H1 (cell line): ENCODE results near the gene BOLA3. TPM values are rescaled to one million over a fixed set of nuclear protein-coding genes. Genes with fewer than 3 reads are reported as not detected.

Experiments
- ASH2L ChIP-seq: fragments of 200-600, 300-600 bp; sonication (generic); IDR thresholded peaks from one replicate; pipeline ENCODE4 v1.7.1; 2017; ENCODE audit warnings: low read length
- EZH2 ChIP-seq: fragments of 200-600 bp; sonication (generic); IDR thresholded peaks from 2 replicates; pipeline ENCODE4 v1.7.1; 2012; ENCODE audit warnings: low read depth, mild to moderate bottlenecking, moderate library complexity, low read length, inconsistent platforms; ENCODE audit not compliant: severe bottlenecking
- JUN ChIP-seq: IDR thresholded peaks from 2 replicates; pipeline ENCODE4 v1.6.1; 2011; ENCODE audit warnings: low read depth, mild to moderate bottlenecking, improper control_type of control experiment, low read length
- KDM5A ChIP-seq: fragments of 200-600 bp; IDR thresholded peaks from 2 replicates; pipeline ENCODE4 v1.7.1; 2012; ENCODE audit warnings: mild to moderate bottlenecking, low read length, inconsistent platforms, mixed read lengths
- MAX ChIP-seq: IDR thresholded peaks from 2 replicates; pipeline ENCODE4 v1.6.1; 2012; ENCODE audit warnings: inconsistent platforms
- POLR2AphosphoS5 ChIP-seq: IDR thresholded peaks from 2 replicates; pipeline ENCODE4 v1.6.1; 2011; ENCODE audit warnings: low read depth, low read length
- SIN3A ChIP-seq, 2 experiments: IDR thresholded peaks in 1 of 2; conservative IDR thresholded peaks in 1 of 2; 2 replicates each; pipeline ENCODE4 v1.6.1; 2011 to 2012; ENCODE audit warnings: low read length in 2 of 2, improper control_type of control experiment in 1 of 2, low read depth in 1 of 2, mild to moderate bottlenecking in 1 of 2
- TAF1 ChIP-seq: IDR thresholded peaks from 2 replicates; pipeline ENCODE4 v1.6.1; 2011; ENCODE audit warnings: mild to moderate bottlenecking, low read depth, low read length
- polyA plus RNA-seq, 7 experiments: library from polyadenylated mRNA; depleted of rRNA in 3 of 7; stranded (reverse) in 5 of 7; unstranded in 2 of 7; fragments of >200 nt in 5 of 7; fragments of 200-250 nt in 2 of 7; gene quantifications; 1 replicate in 5 of 7; 2 replicates in 1 of 7; 4 replicates in 1 of 7; pipeline versions ENCODE4 v1.2.1 to v1.2.3, GENCODE V29; 2011 to 2013; ENCODE audit warnings: missing spikeins in 2 of 7, mixed read lengths in 2 of 7
- total RNA-seq: library from RNA; stranded (reverse); fragmentation: NEBNext Ultra II Directional; extraction: Animal tissue kit (Norgen Biotek cat#: 25700); gene quantifications from 2 replicates; pipeline ENCODE4 v1.2.1, GENCODE V29; 2021
- TF ChIP-seq, protein P1 (sequence below): fragments of 300-600 bp; sonication (generic); IDR thresholded peaks from 2 replicates; pipeline ENCODE4 v1.7.1; 2012; ENCODE audit warnings: low read length, moderate library complexity, mild to moderate bottlenecking, inconsistent platforms; ENCODE audit not compliant: insufficient replicate concordance
- TF ChIP-seq, protein P2 (sequence below): IDR thresholded peaks from 2 replicates; pipeline ENCODE4 v1.6.1; 2012; ENCODE audit warnings: inconsistent platforms

The BOLA3 gene
- total and polyA plus RNA-seq, 2 of the 8 experiments (the other 6 are each of a cell fraction or from before 2014, with no cell fraction given) = 46.1 to 67.3 TPM

GRCh38 chr2:74107071-74107470 lies 40.6 kb downstream of the BOLA3 start (continued):
- TF ChIP-seq, protein P1, sequence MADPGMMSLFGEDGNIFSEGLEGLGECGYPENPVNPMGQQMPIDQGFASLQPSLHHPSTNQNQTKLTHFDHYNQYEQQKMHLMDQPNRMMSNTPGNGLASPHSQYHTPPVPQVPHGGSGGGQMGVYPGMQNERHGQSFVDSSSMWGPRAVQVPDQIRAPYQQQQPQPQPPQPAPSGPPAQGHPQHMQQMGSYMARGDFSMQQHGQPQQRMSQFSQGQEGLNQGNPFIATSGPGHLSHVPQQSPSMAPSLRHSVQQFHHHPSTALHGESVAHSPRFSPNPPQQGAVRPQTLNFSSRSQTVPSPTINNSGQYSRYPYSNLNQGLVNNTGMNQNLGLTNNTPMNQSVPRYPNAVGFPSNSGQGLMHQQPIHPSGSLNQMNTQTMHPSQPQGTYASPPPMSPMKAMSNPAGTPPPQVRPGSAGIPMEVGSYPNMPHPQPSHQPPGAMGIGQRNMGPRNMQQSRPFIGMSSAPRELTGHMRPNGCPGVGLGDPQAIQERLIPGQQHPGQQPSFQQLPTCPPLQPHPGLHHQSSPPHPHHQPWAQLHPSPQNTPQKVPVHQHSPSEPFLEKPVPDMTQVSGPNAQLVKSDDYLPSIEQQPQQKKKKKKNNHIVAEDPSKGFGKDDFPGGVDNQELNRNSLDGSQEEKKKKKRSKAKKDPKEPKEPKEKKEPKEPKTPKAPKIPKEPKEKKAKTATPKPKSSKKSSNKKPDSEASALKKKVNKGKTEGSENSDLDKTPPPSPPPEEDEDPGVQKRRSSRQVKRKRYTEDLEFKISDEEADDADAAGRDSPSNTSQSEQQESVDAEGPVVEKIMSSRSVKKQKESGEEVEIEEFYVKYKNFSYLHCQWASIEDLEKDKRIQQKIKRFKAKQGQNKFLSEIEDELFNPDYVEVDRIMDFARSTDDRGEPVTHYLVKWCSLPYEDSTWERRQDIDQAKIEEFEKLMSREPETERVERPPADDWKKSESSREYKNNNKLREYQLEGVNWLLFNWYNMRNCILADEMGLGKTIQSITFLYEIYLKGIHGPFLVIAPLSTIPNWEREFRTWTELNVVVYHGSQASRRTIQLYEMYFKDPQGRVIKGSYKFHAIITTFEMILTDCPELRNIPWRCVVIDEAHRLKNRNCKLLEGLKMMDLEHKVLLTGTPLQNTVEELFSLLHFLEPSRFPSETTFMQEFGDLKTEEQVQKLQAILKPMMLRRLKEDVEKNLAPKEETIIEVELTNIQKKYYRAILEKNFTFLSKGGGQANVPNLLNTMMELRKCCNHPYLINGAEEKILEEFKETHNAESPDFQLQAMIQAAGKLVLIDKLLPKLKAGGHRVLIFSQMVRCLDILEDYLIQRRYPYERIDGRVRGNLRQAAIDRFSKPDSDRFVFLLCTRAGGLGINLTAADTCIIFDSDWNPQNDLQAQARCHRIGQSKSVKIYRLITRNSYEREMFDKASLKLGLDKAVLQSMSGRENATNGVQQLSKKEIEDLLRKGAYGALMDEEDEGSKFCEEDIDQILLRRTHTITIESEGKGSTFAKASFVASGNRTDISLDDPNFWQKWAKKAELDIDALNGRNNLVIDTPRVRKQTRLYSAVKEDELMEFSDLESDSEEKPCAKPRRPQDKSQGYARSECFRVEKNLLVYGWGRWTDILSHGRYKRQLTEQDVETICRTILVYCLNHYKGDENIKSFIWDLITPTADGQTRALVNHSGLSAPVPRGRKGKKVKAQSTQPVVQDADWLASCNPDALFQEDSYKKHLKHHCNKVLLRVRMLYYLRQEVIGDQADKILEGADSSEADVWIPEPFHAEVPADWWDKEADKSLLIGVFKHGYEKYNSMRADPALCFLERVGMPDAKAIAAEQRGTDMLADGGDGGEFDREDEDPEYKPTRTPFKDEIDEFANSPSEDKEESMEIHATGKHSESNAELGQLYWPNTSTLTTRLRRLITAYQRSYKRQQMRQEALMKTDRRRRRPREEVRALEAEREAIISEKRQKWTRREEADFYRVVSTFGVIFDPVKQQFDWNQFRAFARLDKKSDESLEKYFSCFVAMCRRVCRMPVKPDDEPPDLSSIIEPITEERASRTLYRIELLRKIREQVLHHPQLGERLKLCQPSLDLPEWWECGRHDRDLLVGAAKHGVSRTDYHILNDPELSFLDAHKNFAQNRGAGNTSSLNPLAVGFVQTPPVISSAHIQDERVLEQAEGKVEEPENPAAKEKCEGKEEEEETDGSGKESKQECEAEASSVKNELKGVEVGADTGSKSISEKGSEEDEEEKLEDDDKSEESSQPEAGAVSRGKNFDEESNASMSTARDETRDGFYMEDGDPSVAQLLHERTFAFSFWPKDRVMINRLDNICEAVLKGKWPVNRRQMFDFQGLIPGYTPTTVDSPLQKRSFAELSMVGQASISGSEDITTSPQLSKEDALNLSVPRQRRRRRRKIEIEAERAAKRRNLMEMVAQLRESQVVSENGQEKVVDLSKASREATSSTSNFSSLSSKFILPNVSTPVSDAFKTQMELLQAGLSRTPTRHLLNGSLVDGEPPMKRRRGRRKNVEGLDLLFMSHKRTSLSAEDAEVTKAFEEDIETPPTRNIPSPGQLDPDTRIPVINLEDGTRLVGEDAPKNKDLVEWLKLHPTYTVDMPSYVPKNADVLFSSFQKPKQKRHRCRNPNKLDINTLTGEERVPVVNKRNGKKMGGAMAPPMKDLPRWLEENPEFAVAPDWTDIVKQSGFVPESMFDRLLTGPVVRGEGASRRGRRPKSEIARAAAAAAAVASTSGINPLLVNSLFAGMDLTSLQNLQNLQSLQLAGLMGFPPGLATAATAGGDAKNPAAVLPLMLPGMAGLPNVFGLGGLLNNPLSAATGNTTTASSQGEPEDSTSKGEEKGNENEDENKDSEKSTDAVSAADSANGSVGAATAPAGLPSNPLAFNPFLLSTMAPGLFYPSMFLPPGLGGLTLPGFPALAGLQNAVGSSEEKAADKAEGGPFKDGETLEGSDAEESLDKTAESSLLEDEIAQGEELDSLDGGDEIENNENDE = no peak
- TF ChIP-seq, protein P2, sequence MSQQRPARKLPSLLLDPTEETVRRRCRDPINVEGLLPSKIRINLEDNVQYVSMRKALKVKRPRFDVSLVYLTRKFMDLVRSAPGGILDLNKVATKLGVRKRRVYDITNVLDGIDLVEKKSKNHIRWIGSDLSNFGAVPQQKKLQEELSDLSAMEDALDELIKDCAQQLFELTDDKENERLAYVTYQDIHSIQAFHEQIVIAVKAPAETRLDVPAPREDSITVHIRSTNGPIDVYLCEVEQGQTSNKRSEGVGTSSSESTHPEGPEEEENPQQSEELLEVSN = no peak
- TF ChIP-seq POLR2AphosphoS5 = peak; percentile 17; the same call in 1 of the 2 replicates
- TF ChIP-seq SIN3A (conservative IDR thresholded peaks at IDR 0.05 in 1 of 2, IDR thresholded peaks at IDR 0.05 in 1 of 2; ENCODE audit: low read depth in 1 of 2, low read length in 2 of 2) = no peak; a peak in 1 of 4 replicates
- TF ChIP-seq TAF1 = no peak
- TF ChIP-seq MAX = peak; percentile 11; the same call in 1 of the 2 replicates
- TF ChIP-seq KDM5A = no peak
- TF ChIP-seq EZH2 = no peak
- no peak for TF ChIP-seq JUN
- peak; percentile 65 for TF ChIP-seq ASH2L
